Endothelial cell of umbilical vein (primary cell): ENCODE data around the gene CAMSAP1. TPM values are rescaled to one million over a fixed set of nuclear protein-coding genes. Genes with fewer than 3 reads are reported as not detected.

Experiments used
- BruUV-seq: library from RNA; stranded (reverse); fragments of 400-500 nt; replicated peaks from 2 replicates; lab custom pipeline; 2021; lab: Mats Ljungman, UMichigan
- CTCF ChIA-PET: fragments of 300-600, 350-600 bp; sonication (Branson Sonifier 250); formaldehyde crosslinking; loops from one replicate; lab custom pipeline; 2021; ENCODE audit warnings: antibody characterized with exemption, inconsistent platforms; lab: Charles Lee
- POLR2A ChIA-PET: fragments of 300-600, 350-600 bp; sonication (Branson Sonifier 250); formaldehyde crosslinking; loops from one replicate; lab custom pipeline; 2021; ENCODE audit warnings: antibody characterized with exemption, inconsistent platforms; lab: Charles Lee
- DNase-seq: peaks from one replicate; pipeline ENCODE4 v3.0.0-alpha.2; 2011; ENCODE audit warnings: low read depth, low spot score
- FAIRE-seq: peaks from 2 replicates; lab custom pipeline; 2011; peaks lifted over from hg19 to GRCh38; lab: Jason Lieb, UNC
- H2AFZ ChIP-seq: 2 replicates; pipeline ENCODE4 v1.6.0; 2012; ENCODE audit warnings: low read depth, low read length, control low read depth, inconsistent platforms
- H3K27ac ChIP-seq: 2 replicates; pipeline ENCODE4 v1.5.1; 2011; ENCODE audit warnings: low read depth, mild to moderate bottlenecking, control low read depth, low read length, moderate library complexity; ENCODE audit not compliant: insufficient read depth
- H3K27me3 ChIP-seq, 2 experiments: 2 replicates each; pipeline versions ENCODE4 v1.6.0 to v1.6.1; 2011; ENCODE audit warnings: low read length in 2 of 2, mixed read lengths in 1 of 2; ENCODE audit not compliant: control insufficient read depth in 2 of 2, insufficient read depth in 2 of 2
- H3K36me3 ChIP-seq, 2 experiments: 2 replicates in 1 of 2; 3 replicates in 1 of 2; pipeline ENCODE4 v1.5.1; 2011; ENCODE audit warnings: low read length in 2 of 2, mild to moderate bottlenecking in 1 of 2, moderate library complexity in 1 of 2; ENCODE audit not compliant: control insufficient read depth in 2 of 2, insufficient read depth in 2 of 2; ENCODE audit errors: extremely low read depth in 1 of 2
- H3K4me1 ChIP-seq: 3 replicates; pipeline ENCODE4 v1.5.1; 2011; ENCODE audit warnings: mild to moderate bottlenecking, low read length; ENCODE audit not compliant: control insufficient read depth, insufficient read depth; ENCODE audit errors: extremely low read depth
- H3K4me2 ChIP-seq: 2 replicates; pipeline ENCODE4 v1.6.1; 2011; ENCODE audit warnings: low read length, control low read depth, mixed read lengths; ENCODE audit not compliant: insufficient read depth
- H3K4me3 ChIP-seq, 3 experiments: fragments of 200-600 bp in 1 of 3; sonication (generic), shearing (Covaris generic) in 1 of 3; replicated peaks in 1 of 3; 2 replicates each; pipeline ENCODE4 v1.5.1; 2011 to 2016; ENCODE audit warnings: control low read depth in 3 of 3, low read length in 3 of 3, mild to moderate bottlenecking in 2 of 3, inconsistent platforms in 1 of 3, low read depth in 1 of 3, moderate library complexity in 1 of 3; ENCODE audit not compliant: insufficient read depth in 1 of 3
- H3K79me2 ChIP-seq: 2 replicates; pipeline ENCODE4 v1.6.0; 2012; ENCODE audit warnings: low read length, inconsistent platforms; ENCODE audit not compliant: control insufficient read depth, insufficient read depth
- H3K9ac ChIP-seq: replicated peaks from 2 replicates; pipeline ENCODE3; 2011; ENCODE audit warnings: low read length, control low read depth; ENCODE audit not compliant: insufficient read depth; ENCODE audit errors: extremely low read depth
- H3K9me1 ChIP-seq: replicated peaks from 3 replicates; pipeline ENCODE4 v1.6.0; 2011; ENCODE audit warnings: mild to moderate bottlenecking, low read length; ENCODE audit not compliant: control insufficient read depth, insufficient read depth; ENCODE audit errors: extremely low read depth
- H3K9me3 ChIP-seq: replicated peaks from 2 replicates; pipeline ENCODE4 v1.5.1; 2012; ENCODE audit warnings: low read length, inconsistent platforms; ENCODE audit not compliant: control insufficient read depth, insufficient read depth
- H4K20me1 ChIP-seq: replicated peaks from 2 replicates; pipeline ENCODE3; 2011; ENCODE audit warnings: mild to moderate bottlenecking, low read length; ENCODE audit not compliant: control insufficient read depth, insufficient read depth; ENCODE audit errors: extremely low read depth
- CTCF ChIP-seq, 2 donors: IDR thresholded peaks; 1 replicate in 1 of 2; 2 replicates in 1 of 2; pipeline ENCODE4 v1.5.1; 2011; ENCODE audit warnings: low read length in 2 of 2, mild to moderate bottlenecking in 2 of 2, moderate library complexity in 2 of 2, control low read depth in 1 of 2, inconsistent platforms in 1 of 2, low read depth in 1 of 2; ENCODE audit not compliant: insufficient read depth in 1 of 2; ENCODE audit errors: extremely low read depth in 1 of 2
- EZH2 ChIP-seq: IDR thresholded peaks from 2 replicates; pipeline ENCODE4 v1.6.1; 2012; ENCODE audit warnings: borderline replicate concordance, low read depth, mild to moderate bottlenecking, moderate library complexity, low read length, inconsistent platforms; ENCODE audit not compliant: severe bottlenecking
- FOS ChIP-seq: IDR thresholded peaks from 2 replicates; pipeline ENCODE4 v1.6.1; 2011; ENCODE audit warnings: mild to moderate bottlenecking, low read length, moderate library complexity, borderline replicate concordance; ENCODE audit not compliant: insufficient read depth
- GATA2 ChIP-seq: IDR thresholded peaks from 2 replicates; pipeline ENCODE4 v1.7.0; 2011; ENCODE audit warnings: low read depth, mild to moderate bottlenecking, moderate library complexity, mixed read lengths, low read length; ENCODE audit not compliant: insufficient read length, insufficient read depth
- JUN ChIP-seq: IDR thresholded peaks from 2 replicates; pipeline ENCODE4 v1.6.1; 2011; ENCODE audit warnings: borderline replicate concordance, low read depth; ENCODE audit not compliant: insufficient read length, insufficient read depth
- MAX ChIP-seq: IDR thresholded peaks from 2 replicates; pipeline ENCODE4 v1.6.1; 2011; ENCODE audit not compliant: insufficient read depth, insufficient read length
- MYC ChIP-seq: IDR thresholded peaks from one replicate; pipeline ENCODE4 v1.6.1; 2011; ENCODE audit warnings: mild to moderate bottlenecking, low read depth, low read length
- POLR2A ChIP-seq: IDR thresholded peaks from 2 replicates; pipeline ENCODE4 v1.6.1; 2012; ENCODE audit warnings: low read depth, mild to moderate bottlenecking, control low read depth, low read length
- POLR2AphosphoS5 ChIP-seq: IDR thresholded peaks from 2 replicates; pipeline ENCODE4 v1.6.1; 2012; ENCODE audit warnings: low read depth, mild to moderate bottlenecking, control low read depth, low read length, moderate library complexity; ENCODE audit not compliant: insufficient read depth
- dilution Hi-C: fragments of 300-500 bp; cut with MboI; formaldehyde crosslinking; loops from one replicate; pipeline ENCODE4 v1.15.0; 2019; ENCODE audit warnings: low sequenced_read_pairs; ENCODE audit not compliant: extremely low pct_ligation_motif_present
- intact Hi-C: fragments of 100-400 bp; cut with micrococcal nuclease; formaldehyde crosslinking; loops from one replicate; pipeline ENCODE4 v1.10.0; 2022
- polyA plus RNA-seq, 4 experiments: library from polyadenylated mRNA; depleted of rRNA in 3 of 4; stranded (reverse) in 3 of 4; unstranded in 1 of 4; fragments of >200 nt; gene quantifications; 2 replicates each; pipeline versions ENCODE4 v1.2.1 to v1.2.3, GENCODE V29; 2011 to 2012; ENCODE audit warnings: missing spikeins in 1 of 4
- total RNA-seq: library from RNA; stranded (reverse); gene quantifications from 2 replicates; pipeline ENCODE4 v1.2.3, GENCODE V29; 2021

Gene CAMSAP1
- total and polyA plus RNA-seq, 2 donors (not counting 3 experiments of a cell fraction or from before 2014, with no cell fraction given): 8.1 to 25.5 TPM

DNA sequence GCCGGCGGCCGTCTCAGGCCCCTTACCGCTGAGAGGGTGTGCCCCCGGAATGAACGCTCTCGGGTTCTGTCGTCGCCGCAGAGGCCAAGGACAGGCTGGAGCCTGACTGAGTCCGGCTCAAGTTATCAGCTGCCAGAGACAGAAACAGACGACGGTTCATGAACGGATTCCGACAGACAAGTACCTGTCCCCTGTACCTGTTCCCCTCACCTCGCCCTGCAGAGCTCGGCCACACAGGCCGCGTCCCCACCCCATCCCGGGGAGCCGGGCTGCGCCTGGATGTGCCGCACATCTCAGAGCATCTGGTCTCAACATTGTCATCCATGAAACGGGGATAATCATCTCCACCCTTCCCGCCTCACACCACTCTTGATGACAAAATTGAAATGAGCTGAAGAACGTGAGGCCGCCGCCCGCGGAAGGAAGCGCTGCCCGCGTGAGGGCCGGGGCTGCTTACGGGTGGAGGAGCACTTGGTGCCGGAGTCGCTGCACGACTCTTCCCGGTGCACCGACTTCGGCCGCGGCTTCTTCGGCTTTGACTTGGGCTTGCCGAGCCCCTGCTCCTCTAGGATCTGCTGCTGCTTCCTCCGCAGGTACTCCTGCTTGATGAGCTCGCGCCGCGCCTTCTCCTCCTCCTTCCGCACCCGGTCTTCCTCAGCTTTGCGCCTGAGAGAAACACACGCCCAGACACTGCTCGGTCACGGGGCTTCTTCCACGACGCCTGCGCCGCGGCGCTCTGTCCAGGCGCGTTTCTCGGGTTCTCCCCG, 89.2 kb downstream of the CAMSAP1 start:
- POLR2A ChIA-PET: no interaction called here
- H3K9me3 ChIP-seq: no peaks in the 10 kb centered on the region
- no peaks in the 10 kb centered on the region for H3K9me1 ChIP-seq
- no peaks in the 10 kb centered on the region for H3K79me2 ChIP-seq
- H3K4me2 ChIP-seq: no peak overlapping the region
- CTCF ChIA-PET: no interaction called here
- no peak overlapping the region for H3K9ac ChIP-seq
- dilution Hi-C loops: no loop called here
- peaks cover 30 to 66% of the 10 kb centered on the region in 2 experiments for H3K36me3 ChIP-seq
- intact Hi-C loops: no loop called here
- BruUV-seq: no TSS peak
- no peaks in the 10 kb centered on the region for H3K27me3 ChIP-seq
- no peak overlapping the region for H3K27ac ChIP-seq
- H2AFZ ChIP-seq: no peak overlapping the region
- TF ChIP-seq EZH2: no peak
- no peak for TF ChIP-seq FOS
- no peak for TF ChIP-seq MYC
- no peak for TF ChIP-seq GATA2
- TF ChIP-seq POLR2AphosphoS5: no peak
- no peak for TF ChIP-seq CTCF (IDR thresholded peaks at IDR 0.05; ENCODE audit: extremely low read depth in 1 of 2, insufficient read depth in 1 of 2, low read depth in 1 of 2, low read length in 2 of 2)
- TF ChIP-seq MAX: no peak
- no peak for TF ChIP-seq JUN
- no peak for TF ChIP-seq POLR2A
- H4K20me1 ChIP-seq: no peaks in the 10 kb centered on the region
- DNase-seq (no peak), FAIRE-seq (no peak)
- H3K4me3 ChIP-seq: no peak overlapping the region
- H3K4me1 ChIP-seq: no peaks in the 10 kb centered on the region
